Karpas-422 (cell line): ENCODE results near the gene MBD6. TPM values are rescaled to one million over a fixed set of nuclear protein-coding genes. Genes with fewer than 3 reads are reported as not detected.

Source experiments
- DNase-seq: peaks from one replicate; pipeline ENCODE4 v3.0.0-alpha.2; 2015
- H2AFZ ChIP-seq: fragments of 200-600 bp; sonication (generic); 2 replicates; pipeline ENCODE4 v1.6.1; 2014; ENCODE audit warnings: antibody characterized with exemption, low read length, mixed read lengths
- H3K27ac ChIP-seq: fragments of 200-600 bp; sonication (generic); 2 replicates; pipeline ENCODE4 v1.5.1; 2014; ENCODE audit warnings: mild to moderate bottlenecking, low read length, moderate library complexity
- H3K27me3 ChIP-seq: fragments of 200-600 bp; sonication (generic); 2 replicates; pipeline ENCODE4 v1.6.1; 2014; ENCODE audit warnings: low read length, mixed read lengths
- H3K36me3 ChIP-seq: fragments of 200-600 bp; sonication (generic); 2 replicates; pipeline ENCODE4 v1.6.1; 2014; ENCODE audit warnings: low read length, mixed read lengths; ENCODE audit not compliant: insufficient read depth
- H3K4me1 ChIP-seq: fragments of 200-600 bp; sonication (generic); 2 replicates; pipeline ENCODE4 v1.6.1; 2014; ENCODE audit warnings: mild to moderate bottlenecking, low read length, mixed read lengths
- H3K4me2 ChIP-seq: fragments of 200-600 bp; sonication (generic); 2 replicates; pipeline ENCODE4 v1.6.1; 2014; ENCODE audit warnings: low read length, low read depth, mild to moderate bottlenecking; ENCODE audit not compliant: poor library complexity, severe bottlenecking
- H3K4me3 ChIP-seq: fragments of 200-600 bp; sonication (generic); 2 replicates; pipeline ENCODE4 v1.5.1; 2014; ENCODE audit warnings: mild to moderate bottlenecking, antibody characterized with exemption, low read length, mixed read lengths
- H3K79me2 ChIP-seq: fragments of 200-600 bp; sonication (generic); 2 replicates; pipeline ENCODE4 v1.6.1; 2014; ENCODE audit warnings: mild to moderate bottlenecking, low read length, mixed read lengths
- H3K9ac ChIP-seq: fragments of 200-600 bp; sonication (generic); 2 replicates; pipeline ENCODE4 v1.6.0; 2014; ENCODE audit warnings: low read length
- H3K9me2 ChIP-seq: fragments of 200-600 bp; sonication (generic), shearing (Covaris generic); replicated peaks from 2 replicates; pipeline ENCODE4 v1.6.0; 2014; ENCODE audit warnings: mild to moderate bottlenecking, low read length, moderate library complexity; ENCODE audit not compliant: insufficient read depth
- H3K9me3 ChIP-seq: fragments of 300-700, 200-600 bp; sonication (generic); 2 replicates; pipeline ENCODE4 v1.6.1; 2014; ENCODE audit warnings: low read length, mixed read lengths
- H4K20me1 ChIP-seq: fragments of 200-600 bp; sonication (generic); 2 replicates; pipeline ENCODE4 v1.6.1; 2014; ENCODE audit warnings: mild to moderate bottlenecking, antibody characterized with exemption, low read length, low read depth; ENCODE audit not compliant: insufficient read depth
- total RNA-seq: library from RNA; depleted of rRNA; stranded (reverse); fragments of >200 nt; shearing (Covaris generic); gene quantifications from 2 replicates; pipeline ENCODE4 v1.2.3, GENCODE V29; 2014; ENCODE audit warnings: low replicate concordance

MBD6 gene
- total RNA-seq, 1 experiment from 2014 or later: 23.5 TPM

DNA sequence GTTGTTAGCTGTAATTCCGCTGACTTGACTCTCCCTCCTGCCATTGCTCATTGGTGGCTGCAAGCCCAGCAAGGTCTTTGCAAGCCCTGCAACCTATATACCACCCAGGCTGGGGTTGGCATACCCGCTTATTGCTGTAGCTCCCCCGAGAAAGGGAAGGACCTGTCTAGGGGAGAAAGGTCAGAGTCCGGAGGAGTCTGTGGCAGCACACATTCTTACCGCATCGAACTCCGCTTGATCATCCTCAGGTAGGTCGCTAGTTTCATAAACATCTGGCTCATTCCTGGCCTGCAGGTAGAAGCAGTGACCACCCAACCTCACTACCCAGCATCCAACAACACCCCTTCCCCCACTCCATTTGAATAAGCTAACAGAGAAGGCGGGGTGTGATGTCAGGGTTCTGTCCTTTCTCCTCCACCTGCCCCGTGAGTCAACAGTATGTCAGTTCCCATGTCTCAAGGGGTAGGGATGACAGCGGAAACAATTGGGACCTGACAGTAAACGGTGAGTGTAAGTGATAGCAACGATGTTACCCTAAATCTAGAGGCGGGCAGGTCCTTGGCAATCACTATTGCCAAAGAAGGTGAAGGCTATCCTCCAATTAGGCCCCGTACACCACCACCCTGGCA is 23.3 kb downstream of the MBD6 start:
- H4K20me1 ChIP-seq: peaks cover 4% of the 10 kb centered on the region; the same call in 1 of the 2 replicates
- no peaks in the 10 kb centered on the region for H3K9me2 ChIP-seq
- peak overlapping the region; percentile 63; the same call in 1 of the 2 replicates for H3K27ac ChIP-seq
- peak overlapping the region; percentile 89 for H3K4me3 ChIP-seq
- H3K9me3 ChIP-seq: no peaks in the 10 kb centered on the region
- H3K27me3 ChIP-seq: no peaks in the 10 kb centered on the region
- peaks cover 57% of the 10 kb centered on the region for H3K4me1 ChIP-seq
- peaks cover 7% of the 10 kb centered on the region for H3K36me3 ChIP-seq
- peak; percentile 42 for DNase-seq
- peak overlapping the region; percentile 84 for H3K4me2 ChIP-seq
- peak overlapping the region; percentile 96 for H3K9ac ChIP-seq
- no peak overlapping the region for H2AFZ ChIP-seq
- peaks cover 48% of the 10 kb centered on the region for H3K79me2 ChIP-seq

DNA sequence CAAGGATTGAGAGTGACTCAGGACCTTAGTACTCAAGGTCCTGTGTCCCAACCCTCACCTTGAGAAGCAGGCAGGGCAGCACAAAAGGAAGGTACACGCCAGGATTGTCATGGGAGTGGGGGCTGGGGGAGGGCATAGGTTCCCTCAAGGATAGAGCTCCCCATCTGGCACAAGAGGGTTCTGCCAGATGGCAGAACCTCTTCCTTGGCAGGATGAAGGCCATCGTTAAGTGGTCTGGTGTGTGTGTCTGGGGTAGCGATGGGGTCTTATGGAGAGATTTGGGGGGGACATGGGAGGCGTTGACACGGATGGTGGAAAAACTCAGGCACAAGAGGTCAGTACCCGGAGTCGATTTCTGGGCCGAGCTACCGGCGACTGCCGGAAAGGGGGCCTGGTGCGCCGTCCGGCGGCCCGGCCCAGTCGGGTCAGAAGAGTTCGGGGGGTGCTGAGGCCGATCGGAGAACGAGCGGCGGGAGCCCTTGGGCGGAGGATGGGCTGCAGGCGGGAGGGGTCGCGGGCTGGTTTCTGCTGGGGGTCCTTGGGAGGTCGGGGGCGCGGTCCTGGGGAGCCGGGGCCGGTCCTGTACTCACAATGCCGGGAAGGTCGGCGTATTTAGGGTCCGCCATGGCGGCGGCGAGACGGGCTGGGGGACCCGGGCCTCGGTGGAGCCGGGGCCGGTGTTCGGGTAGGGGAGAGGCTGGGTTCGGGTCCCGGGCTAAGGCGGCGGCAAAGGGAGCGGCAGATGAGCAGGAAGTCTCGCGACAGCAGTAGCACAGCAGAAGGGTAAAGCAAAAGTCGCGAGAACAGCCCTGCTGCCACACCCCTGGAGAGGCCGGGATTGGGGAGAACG is 24.0 kb downstream of the MBD6 start, which contains the start of gene DCTN2:
Gene DCTN2, minus strand, starts transcription at position 755 of the 850 bp plus-strand sequence. Its CDS starts 129 bp downstream, at position 626.
- Histone ChIP-seq H3K9me2 (no peaks in the 10 kb centered on the region), H3K79me2 (peaks cover 55% of the 10 kb centered on the region), H4K20me1 (peaks cover 4% of the 10 kb centered on the region; the same call in 1 of the 2 replicates), H3K9ac (peak within 1 kb of the TSS; percentile 96), H3K27me3 (no peaks in the 10 kb centered on the region), H3K27ac (peak within 1 kb of the TSS; percentile 63), H3K4me1 (peaks cover 65% of the 10 kb centered on the region), H3K9me3 (no peaks in the 10 kb centered on the region), H3K4me2 (peak within 1 kb of the TSS; percentile 84), H2AFZ (peak within 1 kb of the TSS; percentile 82; the same call in 1 of the 2 replicates), H3K36me3 (peaks cover 2% of the 10 kb centered on the region; the same call in 1 of the 2 replicates), H3K4me3 (peak within 1 kb of the TSS; percentile 89)
- DNase-seq: peak; percentile 98

DNA sequence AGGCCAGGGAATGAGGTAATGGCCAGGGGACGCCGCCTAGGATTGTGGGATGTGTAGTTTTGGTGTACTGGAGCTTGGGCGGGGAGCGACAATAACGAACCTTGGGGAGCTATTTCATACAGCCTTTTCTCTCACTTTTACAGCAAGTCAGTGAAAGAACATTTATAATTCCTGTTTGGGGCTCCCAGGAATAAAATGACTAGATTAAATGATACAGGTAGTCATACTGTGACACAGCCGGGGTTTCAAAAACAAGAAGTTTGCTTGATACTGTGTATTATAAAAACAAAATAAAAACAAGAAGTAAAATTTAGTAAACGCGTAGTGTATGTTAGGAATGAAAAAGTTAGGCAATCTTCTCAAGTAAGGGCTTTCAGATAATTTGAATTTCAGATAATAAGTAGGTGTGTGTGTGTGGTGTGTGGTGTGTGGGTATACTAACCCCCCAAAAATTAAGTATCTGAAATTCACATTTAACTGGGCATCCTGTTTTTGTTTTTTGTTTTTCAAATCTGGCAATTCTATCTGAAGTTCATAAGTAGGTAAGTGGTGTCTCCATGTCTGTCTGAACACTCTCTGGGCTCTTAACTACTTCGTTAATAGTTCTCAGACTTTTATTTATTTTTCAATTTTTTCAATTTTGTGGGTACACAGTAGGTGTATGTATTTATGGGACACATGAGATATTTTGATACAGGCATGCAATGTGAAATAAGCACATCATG is 24.8 kb downstream of the MBD6 start:
- no peak for DNase-seq
- Histone ChIP-seq H3K36me3 (no peaks in the 10 kb centered on the region; the same call in 1 of the 2 replicates), H3K9me3 (no peaks in the 10 kb centered on the region), H3K79me2 (peaks cover 63% of the 10 kb centered on the region), H3K27me3 (no peaks in the 10 kb centered on the region), H3K9me2 (no peaks in the 10 kb centered on the region), H3K4me1 (peaks cover 72% of the 10 kb centered on the region), H3K27ac (peak overlapping the region; percentile 52), H3K9ac (peak overlapping the region; percentile 96), H4K20me1 (peaks cover 4% of the 10 kb centered on the region; the same call in 1 of the 2 replicates), H3K4me3 (peak overlapping the region; percentile 89), H2AFZ (peak overlapping the region; percentile 82; the same call in 1 of the 2 replicates), H3K4me2 (peak overlapping the region; percentile 84)

DNA sequence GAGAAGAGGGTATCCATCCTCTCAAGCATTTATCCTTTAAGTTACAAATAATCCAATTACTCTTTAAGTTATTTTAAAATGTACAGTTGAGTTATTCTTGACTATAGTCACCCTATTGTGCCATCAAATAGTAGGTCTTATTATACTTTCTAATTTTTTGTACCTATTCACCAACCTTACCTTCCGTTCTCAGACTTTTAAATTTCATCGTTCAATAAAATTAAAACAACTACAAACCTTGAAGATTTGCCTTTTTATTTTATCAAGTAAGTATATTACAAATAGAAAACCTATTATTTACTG is 25.3 kb downstream of the MBD6 start:
- Histone ChIP-seq H3K9me2 (no peaks in the 10 kb centered on the region), H3K4me2 (peak overlapping the region; percentile 84), H3K4me3 (no peak overlapping the region), H3K9me3 (no peaks in the 10 kb centered on the region), H3K27me3 (no peaks in the 10 kb centered on the region), H3K27ac (0 out of 2 replicates have a peak overlapping the region, but pooled peaks have one; percentile 52), H3K4me1 (peaks cover 78% of the 10 kb centered on the region), H3K9ac (peak overlapping the region; percentile 96; the same call in 1 of the 2 replicates), H3K36me3 (no peaks in the 10 kb centered on the region; the same call in 1 of the 2 replicates), H2AFZ (no peak overlapping the region), H4K20me1 (peaks cover 4% of the 10 kb centered on the region; the same call in 1 of the 2 replicates), H3K79me2 (peaks cover 68% of the 10 kb centered on the region)
- DNase-seq: no peak

DNA sequence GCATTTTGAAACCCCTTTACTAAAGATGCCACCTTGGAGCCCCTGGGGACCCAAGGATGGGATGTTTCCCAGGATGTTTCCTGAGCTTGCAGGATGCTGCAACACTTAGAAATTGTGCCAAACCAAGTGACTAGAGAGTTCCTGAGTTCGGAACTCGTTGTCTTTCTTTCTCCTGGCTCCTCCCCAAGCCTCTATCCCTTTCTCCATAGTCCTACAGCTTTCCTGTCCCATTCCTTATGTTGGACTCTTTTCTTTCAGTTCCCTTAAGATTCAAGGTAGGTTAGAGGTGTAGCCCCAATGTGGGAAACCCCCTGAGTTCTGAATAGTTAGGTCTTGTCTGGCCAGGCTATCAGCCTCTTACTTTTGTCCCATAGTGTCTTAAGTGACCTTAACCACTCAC is 25.9 kb downstream of the MBD6 start:
- DNase-seq: no peak
- Histone ChIP-seq H3K4me2 (peak overlapping the region; percentile 97), H3K36me3 (no peaks in the 10 kb centered on the region; the same call in 1 of the 2 replicates), H4K20me1 (peaks cover 4% of the 10 kb centered on the region; the same call in 1 of the 2 replicates), H3K27ac (peak overlapping the region; percentile 65), H3K4me3 (no peak overlapping the region), H3K9ac (no peak overlapping the region; the same call in 1 of the 2 replicates), H3K27me3 (no peaks in the 10 kb centered on the region), H3K79me2 (peaks cover 72% of the 10 kb centered on the region), H3K9me3 (no peaks in the 10 kb centered on the region), H3K9me2 (no peaks in the 10 kb centered on the region), H2AFZ (peak overlapping the region; percentile 44; the same call in 1 of the 2 replicates), H3K4me1 (peaks cover 80% of the 10 kb centered on the region)

DNA sequence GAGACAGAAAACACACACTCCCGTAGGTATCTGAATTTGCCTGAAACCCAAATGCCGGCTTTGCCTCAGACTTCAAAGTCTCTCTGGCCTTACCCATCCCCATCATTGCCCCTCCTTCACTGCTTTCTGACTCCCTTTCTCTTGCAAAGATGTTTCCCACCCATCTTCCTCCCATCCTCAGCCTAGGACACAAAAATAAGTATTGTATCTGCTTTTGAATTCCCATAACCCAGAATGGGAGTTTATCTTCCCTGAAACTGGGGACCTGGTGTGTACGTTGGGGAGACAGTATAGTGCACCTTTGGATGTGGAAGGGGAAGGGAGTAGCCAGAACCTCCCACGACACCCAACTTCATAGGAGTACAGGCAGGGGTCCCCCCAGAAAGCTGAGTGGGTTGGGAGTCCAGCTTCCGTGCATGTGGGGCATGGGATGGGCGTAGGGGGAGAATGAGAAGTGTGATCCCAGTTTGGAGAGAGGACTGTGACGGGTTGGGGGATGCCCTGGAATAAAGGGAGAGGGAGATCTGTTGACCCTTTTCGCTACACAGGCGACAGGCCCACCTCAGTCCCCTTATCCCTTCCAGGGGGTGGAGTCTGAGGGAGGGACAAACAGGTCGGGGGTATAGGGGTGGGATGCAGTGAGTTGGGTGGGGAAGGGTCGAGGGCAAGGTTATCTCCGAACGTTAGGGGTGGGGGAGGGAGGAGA is 26.7 kb downstream of the MBD6 start:
- Histone ChIP-seq H3K79me2 (peaks cover 74% of the 10 kb centered on the region), H3K27me3 (no peaks in the 10 kb centered on the region), H3K4me2 (peak overlapping the region; percentile 97), H3K4me3 (peak overlapping the region; percentile 90), H3K9me3 (no peaks in the 10 kb centered on the region), H2AFZ (peak overlapping the region; percentile 44; the same call in 1 of the 2 replicates), H4K20me1 (peaks cover 4% of the 10 kb centered on the region; the same call in 1 of the 2 replicates), H3K9ac (peak overlapping the region; percentile 85), H3K4me1 (peaks cover 82% of the 10 kb centered on the region), H3K27ac (peak overlapping the region; percentile 65), H3K36me3 (no peaks in the 10 kb centered on the region), H3K9me2 (no peaks in the 10 kb centered on the region)
- DNase-seq: no peak

DNA sequence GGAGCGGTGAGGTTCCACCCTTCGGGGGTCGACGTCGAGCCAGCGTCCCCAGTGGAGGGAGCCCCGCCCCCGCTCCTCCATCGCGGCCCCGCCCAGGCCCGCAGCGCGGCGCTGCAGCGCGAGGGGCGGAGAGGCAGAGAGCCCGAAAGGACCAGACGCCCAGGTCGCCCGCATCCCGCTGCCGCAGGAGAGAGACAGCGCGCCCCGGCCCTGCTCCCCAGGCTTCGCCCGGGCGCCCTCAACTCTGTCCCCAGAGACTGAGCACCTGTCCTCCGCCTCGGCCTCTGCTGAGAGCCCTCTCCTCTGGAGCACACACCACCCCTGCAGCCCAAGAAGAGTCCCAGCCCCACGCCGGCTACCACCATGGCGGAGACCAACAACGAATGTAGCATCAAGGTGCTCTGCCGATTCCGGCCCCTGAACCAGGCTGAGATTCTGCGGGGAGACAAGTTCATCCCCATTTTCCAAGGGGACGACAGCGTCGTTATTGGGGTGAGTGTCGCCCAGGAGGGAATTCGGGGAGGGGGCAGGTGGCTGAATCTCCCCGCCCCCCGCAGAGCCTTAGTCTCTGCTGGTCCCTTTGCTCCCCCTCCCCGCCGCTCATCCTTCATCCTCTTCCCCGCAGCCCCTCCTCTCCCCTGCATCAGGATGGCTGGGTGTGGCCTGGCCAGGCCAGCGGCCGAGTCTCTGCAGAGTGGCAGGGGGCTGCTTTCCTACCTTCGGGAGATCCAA is 27.5 kb downstream of the MBD6 start, which contains the start of gene KIF5A:
Gene KIF5A, plus strand, starts transcription at position 136 of the 732 bp plus-strand sequence. Its CDS starts 228 bp downstream, at position 364.
- Histone ChIP-seq H4K20me1 (peaks cover 4% of the 10 kb centered on the region; the same call in 1 of the 2 replicates), H3K9me3 (no peaks in the 10 kb centered on the region), H2AFZ (peak within 1 kb of the TSS; percentile 44; the same call in 1 of the 2 replicates), H3K4me2 (peak within 1 kb of the TSS; percentile 97), H3K27ac (peak within 1 kb of the TSS; percentile 96), H3K9ac (peak within 1 kb of the TSS; percentile 85), H3K9me2 (no peaks in the 10 kb centered on the region), H3K4me3 (peak within 1 kb of the TSS; percentile 90), H3K4me1 (peaks cover 84% of the 10 kb centered on the region), H3K27me3 (no peaks in the 10 kb centered on the region), H3K36me3 (peaks cover 4% of the 10 kb centered on the region; the same call in 1 of the 2 replicates), H3K79me2 (peaks cover 76% of the 10 kb centered on the region)
- peak; percentile 91 for DNase-seq
